ENCODE data around the gene BCHE. TPM values are rescaled to one million over a fixed set of nuclear protein-coding genes. Genes with fewer than 3 reads are reported as not detected.
A peak's percentile ranks its signal among the peaks of the same experiment; 100 is the strongest.

The BCHE gene
- total RNA-seq, 6 experiments from 2014 or later, result 28.4 to 53.8 (median 34.4) TPM

DNA sequence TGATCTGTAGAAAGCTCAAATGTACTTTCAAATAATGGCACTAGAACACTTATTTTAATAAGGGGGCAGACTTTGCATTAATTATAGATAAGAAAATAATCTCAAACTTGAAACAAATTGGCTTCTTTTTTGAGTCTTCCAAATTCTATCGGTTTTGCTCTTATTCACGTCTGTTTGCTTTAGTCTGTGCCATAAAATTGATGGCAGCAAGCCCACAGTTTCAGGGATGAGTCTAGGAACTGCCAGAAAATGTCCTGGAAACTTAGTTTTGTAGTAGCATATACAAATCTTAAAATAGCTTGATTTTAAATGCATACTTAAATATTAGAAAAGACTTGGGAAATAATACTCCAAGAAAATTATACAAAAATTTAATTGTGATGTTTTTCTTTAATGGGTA is 39.7 kb downstream of the BCHE start:
- Histone ChIP-seq H3K27me3 (no peaks in the 10 kb centered on the region), H3K4me3 (peak overlapping the region in 2 of 3 donors; percentile 7 to 10), H3K9me3 (no peaks in the 10 kb centered on the region), H3K4me1 (peaks cover 0 to 28% (median 11%) of the 10 kb centered on the region in 4 donors), H3K27ac (no peak overlapping the region), H3K36me3 (no peaks in the 10 kb centered on the region)
- intact Hi-C loops (cut with DNase I), result no loop called here
- DNase-seq (peak in 1 of 3 donors; percentile 64), ATAC-seq (peak; percentile 63 to 82 (median 78))
- TF ChIP-seq, protein P1, sequence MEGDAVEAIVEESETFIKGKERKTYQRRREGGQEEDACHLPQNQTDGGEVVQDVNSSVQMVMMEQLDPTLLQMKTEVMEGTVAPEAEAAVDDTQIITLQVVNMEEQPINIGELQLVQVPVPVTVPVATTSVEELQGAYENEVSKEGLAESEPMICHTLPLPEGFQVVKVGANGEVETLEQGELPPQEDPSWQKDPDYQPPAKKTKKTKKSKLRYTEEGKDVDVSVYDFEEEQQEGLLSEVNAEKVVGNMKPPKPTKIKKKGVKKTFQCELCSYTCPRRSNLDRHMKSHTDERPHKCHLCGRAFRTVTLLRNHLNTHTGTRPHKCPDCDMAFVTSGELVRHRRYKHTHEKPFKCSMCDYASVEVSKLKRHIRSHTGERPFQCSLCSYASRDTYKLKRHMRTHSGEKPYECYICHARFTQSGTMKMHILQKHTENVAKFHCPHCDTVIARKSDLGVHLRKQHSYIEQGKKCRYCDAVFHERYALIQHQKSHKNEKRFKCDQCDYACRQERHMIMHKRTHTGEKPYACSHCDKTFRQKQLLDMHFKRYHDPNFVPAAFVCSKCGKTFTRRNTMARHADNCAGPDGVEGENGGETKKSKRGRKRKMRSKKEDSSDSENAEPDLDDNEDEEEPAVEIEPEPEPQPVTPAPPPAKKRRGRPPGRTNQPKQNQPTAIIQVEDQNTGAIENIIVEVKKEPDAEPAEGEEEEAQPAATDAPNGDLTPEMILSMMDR (IDR thresholded peaks at IDR 0.05), result no peak
- TF ChIP-seq POLR2A (IDR thresholded peaks at IDR 0.05), result no peak
- 12% methylated on average over 2 of the region's 2 CpGs for WGBS (ENCODE audit: insufficient coverage, low coverage, low lambda C conversion rate, missing lambda C conversion rate)

DNA sequence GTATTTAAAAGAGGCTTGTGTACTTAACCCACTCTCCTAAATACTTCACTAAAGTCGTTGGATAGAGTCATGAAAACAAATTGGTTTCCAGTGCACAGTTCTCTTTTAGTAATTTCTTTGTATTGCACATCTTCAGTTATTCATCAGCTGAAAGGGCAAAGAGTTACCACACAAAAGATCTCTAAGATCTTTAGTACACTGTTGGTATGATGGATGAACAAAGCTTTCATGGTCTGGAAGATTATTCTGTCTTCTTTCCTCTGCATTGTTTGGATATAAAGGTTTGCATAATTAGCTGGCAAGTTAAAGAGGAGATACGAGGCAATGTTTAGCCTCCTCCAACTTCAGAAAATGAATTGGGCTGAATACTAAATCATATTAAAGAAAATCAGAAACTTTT is 40.5 kb downstream of the BCHE start:
- peaks cover 0 to 21% (median 7%) of the 10 kb centered on the region in 4 donors for H3K4me1 ChIP-seq
- DNase-seq (no peak), ATAC-seq (no peak)
- no peaks in the 10 kb centered on the region for H3K27me3 ChIP-seq
- H3K4me3 ChIP-seq, result no peak overlapping the region
- H3K27ac ChIP-seq, result no peak overlapping the region
- H3K9me3 ChIP-seq, result no peaks in the 10 kb centered on the region
- WGBS (ENCODE audit: insufficient coverage, low coverage, low lambda C conversion rate, missing lambda C conversion rate), result 31% methylated on average over 2 of the region's 2 CpGs
- intact Hi-C loops (cut with DNase I), result no loop called here
- no peak for TF ChIP-seq POLR2A (IDR thresholded peaks at IDR 0.05)
- H3K36me3 ChIP-seq, result no peaks in the 10 kb centered on the region

DNA sequence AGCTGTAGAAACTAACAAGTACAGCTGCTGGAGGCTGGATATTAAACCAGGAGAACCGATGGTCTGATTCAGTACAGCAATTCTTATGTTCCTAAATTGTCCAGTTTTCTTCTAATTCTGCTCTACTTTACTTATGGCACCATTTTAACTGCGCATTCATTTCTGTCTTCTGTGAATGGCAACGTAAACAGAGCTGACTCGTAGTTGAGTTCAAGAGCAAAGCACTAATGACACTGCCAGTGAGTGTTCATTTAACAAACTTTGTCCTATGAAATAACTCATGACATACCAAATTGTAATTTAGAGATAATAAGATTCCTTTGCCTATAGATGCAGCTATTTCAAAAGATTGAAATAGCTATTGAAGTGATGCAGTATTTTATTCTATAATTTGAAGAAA is 48.7 kb downstream of the BCHE start:
- no peaks in the 10 kb centered on the region for H3K27me3 ChIP-seq
- DNase-seq (no peak), ATAC-seq (peak in 3 of 4 donors; percentile 46 to 52 (median 48))
- H3K36me3 ChIP-seq, result no peaks in the 10 kb centered on the region
- TF ChIP-seq POLR2A (IDR thresholded peaks at IDR 0.05), result no peak
- TF ChIP-seq, protein P1 (IDR thresholded peaks at IDR 0.05), result no peak
- no peak overlapping the region for H3K27ac ChIP-seq
- no peak overlapping the region for H3K4me3 ChIP-seq
- WGBS (ENCODE audit: insufficient coverage, low coverage, low lambda C conversion rate, missing lambda C conversion rate), result 46% methylated on average over 4 of the region's 4 CpGs
- intact Hi-C loops (cut with DNase I), result no loop called here
- peaks cover 0 to 22% (median 2%) of the 10 kb centered on the region in 4 donors for H3K4me1 ChIP-seq
- no peaks in the 10 kb centered on the region for H3K9me3 ChIP-seq

DNA sequence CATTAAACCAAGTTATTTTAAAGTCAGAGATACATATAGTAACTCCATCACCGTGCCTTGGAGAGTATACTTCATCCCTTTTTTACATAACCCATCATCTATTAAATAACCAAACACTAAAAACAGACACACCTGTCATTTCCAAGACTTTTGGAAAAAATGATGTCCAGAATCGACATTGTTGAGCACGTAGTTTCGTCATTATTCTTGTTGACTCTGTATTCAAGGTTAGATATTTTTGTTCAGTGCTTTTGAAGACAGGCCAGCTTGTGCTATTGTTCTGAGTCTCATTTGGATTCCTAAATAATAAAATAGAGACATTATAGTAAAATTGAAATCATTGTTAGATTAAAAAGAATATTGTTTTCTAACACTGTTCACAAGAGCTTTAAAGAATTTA is 51.2 kb downstream of the BCHE start:
- Histone ChIP-seq H3K36me3 (no peaks in the 10 kb centered on the region), H3K9me3 (no peaks in the 10 kb centered on the region), H3K4me3 (no peak overlapping the region), H3K27ac (peak overlapping the region in 2 of 3 donors; percentile 4 to 17), H3K27me3 (no peaks in the 10 kb centered on the region), H3K4me1 (peaks cover 0 to 31% (median 2%) of the 10 kb centered on the region in 4 donors)
- DNase-seq (no peak), ATAC-seq (peak in 2 of 4 donors; percentile 12 to 32)
- TF ChIP-seq POLR2A (IDR thresholded peaks at IDR 0.05), result no peak
- TF ChIP-seq, protein P1 (IDR thresholded peaks at IDR 0.05), result no peak
- 19% methylated on average over 4 of the region's 4 CpGs for WGBS (ENCODE audit: insufficient coverage, low coverage, low lambda C conversion rate, missing lambda C conversion rate)
- intact Hi-C loops (cut with DNase I), result no loop called here

DNA sequence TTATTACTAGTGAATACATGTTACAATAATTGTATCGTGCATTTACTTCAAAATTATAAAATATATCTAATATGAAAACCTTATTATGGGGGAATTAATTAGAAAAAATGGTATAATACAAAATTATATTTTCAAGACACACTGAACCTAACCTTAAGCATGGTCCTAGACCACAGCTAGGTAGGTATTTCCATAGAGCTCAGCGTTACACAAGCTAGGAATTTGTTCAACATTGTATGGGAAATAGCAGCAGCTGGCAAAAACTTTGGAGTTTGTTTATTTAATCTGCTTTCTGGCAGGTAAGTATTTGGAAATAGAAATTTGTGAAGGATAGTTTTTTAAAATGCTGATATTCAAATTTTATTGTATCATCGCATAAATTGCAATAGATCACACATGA is 52.9 kb downstream of the BCHE start:
- Histone ChIP-seq H3K4me1 (peaks cover 0 to 31% (median 2%) of the 10 kb centered on the region in 4 donors), H3K36me3 (no peaks in the 10 kb centered on the region), H3K27ac (peak overlapping the region in 2 of 3 donors; percentile 16 to 63), H3K9me3 (no peaks in the 10 kb centered on the region), H3K4me3 (no peak overlapping the region), H3K27me3 (no peaks in the 10 kb centered on the region)
- WGBS (ENCODE audit: insufficient coverage, low coverage, low lambda C conversion rate, missing lambda C conversion rate), result 45% methylated on average over 3 of the region's 3 CpGs
- DNase-seq (no peak), ATAC-seq (peak; percentile 38 to 58 (median 51))
- TF ChIP-seq, protein P1 (IDR thresholded peaks at IDR 0.05), result no peak
- TF ChIP-seq POLR2A (IDR thresholded peaks at IDR 0.05), result no peak
- intact Hi-C loops (cut with DNase I), result no loop called here
